NCI-H146 treated with DMSO at 0.1 percent for 48 hours (cell line): Measurements from ENCODE around the gene ZACN.

ENCODE experiments used
- DNase-seq: peaks from one replicate; lab custom pipeline; 2025; ENCODE audit not compliant: unreplicated experiment; lab: John Stamatoyannopoulos, UW

The ZACN gene

GRCh38 chr17:76081295-76082210 lies 2.6 kb downstream of the ZACN start:
- DNase-seq, result no peak

DNA sequence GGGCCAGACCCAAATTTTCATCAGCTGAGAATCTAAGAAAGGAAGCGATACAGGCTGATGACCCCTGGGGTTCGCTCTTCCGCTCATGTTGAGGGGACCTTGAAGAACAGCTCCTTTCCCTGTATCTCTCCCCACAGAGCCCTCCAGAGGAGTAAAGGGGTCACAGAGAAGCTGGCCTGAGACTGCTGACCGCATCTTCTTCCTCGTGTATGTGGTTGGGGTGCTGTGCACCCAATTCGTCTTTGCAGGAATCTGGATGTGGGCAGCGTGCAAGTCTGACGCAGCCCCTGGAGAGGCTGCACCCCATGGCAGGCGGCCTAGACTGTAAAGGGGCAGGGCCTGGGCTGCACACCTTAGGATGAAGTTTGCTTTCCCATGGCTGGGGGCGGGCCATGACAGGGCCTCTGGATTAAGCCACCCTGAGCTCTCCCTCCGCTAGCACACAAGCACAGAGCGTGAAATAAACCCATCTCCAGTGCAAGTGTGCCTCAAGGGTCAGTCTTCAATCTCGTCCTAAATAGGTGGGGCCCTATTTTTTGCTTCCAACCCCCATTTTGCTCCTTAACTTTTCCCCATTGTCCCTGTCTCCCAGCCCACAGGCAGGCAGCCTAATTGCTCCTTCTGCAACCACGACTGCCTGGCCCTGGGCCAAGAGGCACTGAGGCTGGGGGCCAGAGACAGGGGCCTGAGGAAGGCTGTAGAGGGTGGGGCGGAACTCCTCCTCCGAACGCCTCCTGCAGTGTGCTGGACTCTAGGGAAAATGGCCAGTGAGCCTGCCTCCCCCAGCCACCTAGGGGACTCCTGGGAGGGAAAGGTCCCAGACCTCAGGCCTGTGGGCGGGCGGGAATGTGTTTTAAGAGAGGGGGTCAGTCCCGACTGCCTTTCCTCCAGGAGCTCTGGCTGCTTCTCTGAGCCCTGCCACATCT lies 3.6 kb downstream of the ZACN start:
- DNase-seq, result no peak

- no peak for DNase-seq
Measured at GRCh38 chr17:76083536-76084182, 4.7 kb downstream of the ZACN start.

- no peak for DNase-seq
Measured at GRCh38 chr17:76085066-76085730, 6.2 kb downstream of the ZACN start.

- no peak for DNase-seq
Measured at GRCh38 chr17:76085731-76086366, 6.9 kb downstream of the ZACN start.

DNA sequence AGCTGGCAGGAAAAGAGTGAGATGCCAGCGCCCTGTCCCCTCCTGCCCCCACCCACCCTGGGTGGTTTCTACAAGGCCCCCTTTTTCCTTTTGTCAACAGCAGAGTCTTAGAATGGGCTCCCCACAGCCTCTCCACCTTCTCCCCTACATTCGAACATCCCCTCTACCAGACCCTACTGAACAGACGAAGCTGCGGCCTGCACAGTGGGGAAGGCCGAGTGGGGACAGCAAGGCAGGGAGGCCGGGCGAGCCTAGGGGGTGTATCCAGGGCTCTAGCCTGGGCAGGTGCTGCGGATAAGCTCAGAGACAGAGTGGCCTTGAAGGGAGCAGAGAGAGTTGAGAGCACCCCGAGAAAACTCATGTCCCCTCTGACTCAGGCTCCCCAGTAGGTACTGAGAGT lies 7.4 kb downstream of the ZACN start:
- DNase-seq, result no peak

GRCh38 chr17:76087531-76087930 lies 8.5 kb downstream of the ZACN start:
- DNase-seq, result no peak

DNA sequence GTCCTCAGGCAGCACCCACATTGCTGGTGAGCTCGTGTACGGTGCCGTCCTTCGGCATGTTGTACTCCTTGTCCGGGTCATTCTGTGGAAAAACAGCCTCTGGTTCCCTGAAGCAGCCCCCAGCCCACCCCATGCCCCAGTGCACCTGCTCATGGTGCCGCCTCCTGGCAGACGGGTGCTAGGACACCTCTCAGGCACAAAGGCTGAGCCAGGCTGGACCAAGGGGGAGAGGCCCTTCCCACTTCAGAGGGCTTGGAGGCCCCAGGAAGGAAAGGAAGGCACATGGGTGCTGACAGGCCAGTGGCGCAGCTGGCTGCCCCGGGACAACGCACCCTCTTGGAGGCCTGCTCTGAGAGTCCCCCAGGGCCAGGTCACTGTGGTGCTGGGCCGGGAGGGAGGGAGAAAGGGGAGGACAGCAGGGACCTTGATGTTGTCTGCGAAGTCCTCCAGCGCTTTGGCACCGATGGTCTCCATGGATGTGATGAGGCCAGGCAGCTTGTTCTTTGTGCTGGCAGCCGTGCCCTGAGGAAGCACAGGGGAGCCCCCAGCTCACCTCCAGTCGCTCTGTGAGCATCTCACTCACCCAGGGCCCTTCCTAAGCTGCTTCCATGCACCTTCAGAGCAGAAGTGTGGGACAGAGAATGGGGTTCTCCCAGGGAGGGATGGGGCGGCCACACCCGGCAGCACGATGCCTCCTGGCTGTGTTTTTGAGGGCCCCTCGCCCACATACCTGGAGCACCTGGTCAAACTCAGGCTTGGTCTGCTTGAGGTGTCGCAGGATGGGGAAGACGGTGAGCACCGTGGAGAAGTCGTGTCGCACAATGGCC lies 9.3 kb downstream of the ZACN start:
- no peak for DNase-seq

DNA sequence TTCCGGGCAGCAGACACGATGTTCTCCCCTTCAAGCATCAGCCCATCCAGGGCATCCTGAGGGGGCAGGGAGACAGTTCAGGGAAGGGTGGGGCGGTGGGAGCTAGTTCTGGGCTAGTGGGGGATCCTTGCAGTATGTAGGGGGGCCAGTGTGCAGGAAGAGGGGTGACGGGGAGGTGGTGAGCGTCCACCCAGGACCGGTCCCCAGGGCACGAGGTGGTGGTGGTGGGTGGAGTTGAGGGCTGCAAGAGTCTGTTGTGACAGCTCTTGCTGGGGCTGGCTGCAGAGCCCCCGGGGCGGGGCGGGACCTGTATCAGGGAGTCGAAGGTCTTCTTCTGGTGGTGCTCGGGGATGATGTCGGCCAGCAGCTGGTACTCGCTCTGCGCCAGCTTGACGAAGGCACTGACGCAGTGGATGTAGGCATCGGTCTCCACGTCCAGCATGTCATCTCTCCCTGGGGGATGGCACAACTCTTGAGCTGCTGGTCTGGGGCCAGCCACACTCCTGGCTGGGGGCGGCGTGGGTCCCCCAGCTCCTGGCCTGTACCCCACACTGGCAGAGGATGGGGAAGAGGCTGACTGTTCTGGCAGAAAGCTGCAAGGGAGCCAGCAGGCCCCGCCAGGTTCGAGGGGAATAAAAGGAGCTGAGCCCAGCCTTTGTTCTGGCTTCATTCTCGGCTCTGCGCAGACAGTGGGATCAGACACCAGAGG lies 10.0 kb downstream of the ZACN start:
- no peak for DNase-seq

GRCh38 chr17:76089680-76090516 lies 10.9 kb downstream of the ZACN start:
- DNase-seq, result no peak

DNA sequence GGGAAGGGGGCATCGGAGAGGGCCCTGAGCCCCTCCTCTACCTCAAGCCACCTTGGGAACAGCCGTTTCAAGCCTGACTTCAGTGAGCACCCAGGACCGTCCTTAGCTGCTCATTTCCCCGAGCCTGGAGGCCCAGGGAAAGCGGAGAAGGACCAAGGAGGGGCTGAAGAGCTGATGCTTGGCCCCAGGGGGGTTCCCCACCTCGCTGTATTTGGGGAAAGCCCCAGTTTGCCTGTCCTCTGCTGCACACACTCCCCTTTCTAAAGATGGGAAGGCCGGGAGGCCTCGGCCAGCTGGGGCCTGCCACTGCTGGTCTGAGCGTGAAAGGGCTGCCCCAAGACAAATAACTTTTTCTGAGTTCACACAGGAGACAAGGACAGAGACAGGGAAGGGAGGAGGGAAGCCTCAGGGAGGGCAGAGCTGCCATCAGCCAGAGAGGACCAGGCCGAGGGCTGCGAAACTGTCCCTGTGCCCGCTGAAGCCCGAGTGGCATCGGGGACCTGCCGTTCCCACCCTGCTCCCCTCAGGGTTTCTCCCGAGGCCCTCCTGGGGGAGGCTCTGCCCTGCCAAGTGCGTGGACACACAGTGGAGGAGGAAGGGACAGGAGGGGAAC lies 11.6 kb downstream of the ZACN start:
- DNase-seq, result no peak

DNA sequence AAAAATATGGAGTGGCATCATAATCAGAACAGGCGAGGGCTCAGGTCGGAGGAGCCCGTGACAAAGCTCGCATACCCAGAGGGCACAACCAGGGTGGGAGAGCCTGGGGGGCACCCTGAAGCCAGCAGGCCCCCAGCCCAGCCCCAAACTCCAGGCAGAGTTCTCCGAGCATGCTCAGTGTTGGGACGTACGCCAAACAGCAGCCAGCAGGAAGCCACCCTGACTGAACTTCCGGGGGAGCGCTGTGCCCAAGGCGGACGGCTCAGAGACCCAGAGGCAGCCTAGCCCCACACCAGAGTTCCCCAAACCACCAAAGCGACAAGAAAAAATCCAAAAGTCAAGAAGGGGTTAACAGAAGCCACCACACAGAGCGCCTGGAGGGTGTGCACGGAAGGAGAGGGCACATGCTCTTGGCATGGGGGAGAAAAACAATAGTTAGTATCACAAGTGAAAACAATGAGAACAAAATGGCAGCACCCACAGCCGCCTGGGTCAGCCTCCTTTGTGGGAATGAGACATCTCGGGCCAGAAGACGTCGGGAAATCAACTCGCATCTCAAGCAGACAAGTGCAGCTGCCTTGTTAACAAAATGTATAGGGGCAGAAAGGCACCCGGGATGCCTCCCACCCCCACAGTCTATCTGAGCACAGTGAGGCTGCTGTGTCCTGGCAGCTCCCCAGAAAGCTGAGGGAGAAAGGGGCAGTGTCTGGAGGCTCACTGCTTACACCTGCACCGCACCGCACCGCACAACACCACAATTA lies 12.7 kb downstream of the ZACN start:
- DNase-seq, result no peak

DNA sequence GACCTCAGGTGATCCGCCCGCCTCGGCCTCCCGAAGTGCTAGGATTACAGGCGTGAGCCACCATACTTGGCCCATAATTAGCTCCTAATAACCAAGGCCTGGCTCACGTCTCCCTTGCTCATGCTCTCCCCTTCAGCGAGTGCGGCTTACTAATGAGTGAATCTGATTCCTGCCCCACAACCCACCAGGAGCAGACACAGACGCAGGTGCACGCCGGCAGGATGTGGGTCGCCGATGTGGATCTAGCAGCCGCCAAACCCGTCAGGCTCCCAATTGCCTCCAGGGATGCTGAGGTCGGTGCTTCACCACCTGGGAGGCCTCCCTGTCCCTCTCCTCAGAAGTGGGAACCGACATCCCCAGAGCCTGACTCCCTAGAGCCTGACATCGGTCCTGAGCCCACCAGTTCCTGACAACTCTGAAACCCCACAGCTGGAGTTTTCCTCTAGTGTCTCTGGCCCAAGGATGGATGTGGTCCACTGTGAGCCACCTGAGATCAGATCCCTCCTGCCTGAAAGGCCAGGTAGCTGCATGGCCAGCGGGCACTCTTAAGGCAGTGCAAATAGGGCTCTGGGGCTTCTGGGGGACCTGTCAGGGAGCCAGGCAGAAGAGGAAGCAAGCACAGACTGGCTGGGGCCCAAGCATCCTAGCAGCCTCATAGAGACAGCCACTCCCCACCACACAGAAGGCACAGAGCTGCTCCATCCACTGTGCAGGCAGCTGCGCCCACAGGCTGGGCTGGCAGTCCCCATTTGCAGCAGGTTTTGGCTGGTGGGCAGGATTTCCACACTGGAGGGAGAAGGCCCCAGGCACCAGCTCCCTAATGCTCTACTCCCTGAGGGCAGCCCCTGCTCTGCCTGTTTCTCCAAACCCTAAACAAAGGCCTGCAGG lies 13.8 kb downstream of the ZACN start:
- DNase-seq, result no peak

- DNase-seq, result no peak
Measured at GRCh38 chr17:76094046-76094445, 15.1 kb downstream of the ZACN start.

DNA sequence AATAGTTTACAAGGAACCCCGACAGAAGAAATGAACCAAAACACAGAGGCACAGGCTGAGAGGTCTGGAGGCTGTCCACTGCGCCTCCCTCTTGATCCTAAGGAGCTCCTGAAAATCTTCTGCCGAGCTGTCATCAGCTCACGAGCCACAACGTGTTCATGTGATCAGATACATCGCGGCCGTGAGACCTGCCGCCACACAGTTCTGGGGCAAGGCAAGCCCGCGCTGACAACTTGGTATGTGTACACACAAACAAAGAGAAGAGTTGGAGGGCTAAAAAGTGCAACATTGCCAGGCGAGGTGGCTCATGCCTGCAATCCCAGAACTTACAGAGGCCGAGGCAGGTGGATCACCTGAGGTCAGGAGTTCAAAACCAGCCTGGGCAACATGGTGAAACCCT lies 17.0 kb downstream of the ZACN start:
- DNase-seq, result no peak
